GM18508 (cell line): ENCODE results near the gene RNASEL.
"Not testable (repeated sequence)": the region's sequence is repeated elsewhere in the genome, so short reads cannot be mapped to it uniquely, and the experiment has no call there.

ENCODE experiments used
- ATAC-seq: cut with Tn5 transposase; IDR thresholded peaks from one replicate; pipeline ENCODE4 v1.9.1; 2021; ENCODE audit warnings: moderate number of reproducible peaks; ENCODE audit not compliant: insufficient read depth, unreplicated experiment

RNASEL gene

DNA sequence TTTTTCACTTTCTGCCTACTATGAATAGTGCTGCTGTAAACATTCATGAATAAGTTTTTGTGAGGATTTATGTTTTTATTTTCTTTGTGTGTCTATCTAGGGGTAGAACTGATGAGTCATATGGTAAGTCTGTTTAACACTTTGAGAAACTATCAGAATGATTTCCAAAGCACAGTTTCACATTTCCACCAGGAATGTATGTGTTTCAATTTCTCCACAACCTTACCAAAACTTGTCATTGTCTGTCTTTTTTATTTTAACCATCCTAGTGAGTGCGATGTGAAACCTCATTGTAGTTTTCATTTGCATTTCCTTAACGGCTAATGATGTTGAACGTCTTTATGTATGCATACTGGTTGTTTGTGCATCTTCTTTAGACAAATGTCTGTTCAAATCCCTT is 23.5 kb downstream of the RNASEL start:
- no peak for ATAC-seq

- no peak for ATAC-seq
These were observed 24.6 kb downstream of the RNASEL start for GRCh38 chr1:182564406-182565004.

- no peak for ATAC-seq
These were observed 26.0 kb downstream of the RNASEL start for GRCh38 chr1:182563095-182563494.

GRCh38 chr1:182561456-182561855 is 27.6 kb downstream of the RNASEL start:
- ATAC-seq = no peak

DNA sequence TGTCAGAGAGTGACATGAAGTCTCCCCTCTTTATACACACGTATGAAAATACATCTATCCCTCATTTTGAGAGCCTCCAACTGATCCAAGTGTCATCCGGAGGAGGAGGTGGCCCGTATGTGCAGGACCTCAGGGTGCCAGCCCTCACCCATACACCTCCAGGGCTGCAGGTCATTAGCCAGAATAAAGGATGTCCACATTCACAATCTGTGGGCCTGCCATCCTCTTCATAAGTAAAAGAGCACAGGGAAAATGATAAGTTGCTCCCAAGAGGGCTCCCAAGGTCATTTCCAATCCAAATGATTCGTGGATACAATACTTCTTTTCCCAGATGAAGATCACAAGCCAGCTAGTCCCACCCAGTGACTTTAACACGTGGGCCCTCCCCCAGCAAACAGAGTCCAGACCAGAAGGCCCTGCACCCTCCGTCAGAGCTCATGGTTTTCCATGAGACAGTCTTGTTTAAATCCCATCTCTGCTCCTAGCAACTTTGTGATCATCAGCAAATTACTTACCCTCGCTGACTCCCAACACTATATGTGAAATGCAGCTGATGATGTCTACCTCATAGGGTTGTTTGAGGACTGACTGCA is 28.6 kb downstream of the RNASEL start:
- no peak for ATAC-seq

DNA sequence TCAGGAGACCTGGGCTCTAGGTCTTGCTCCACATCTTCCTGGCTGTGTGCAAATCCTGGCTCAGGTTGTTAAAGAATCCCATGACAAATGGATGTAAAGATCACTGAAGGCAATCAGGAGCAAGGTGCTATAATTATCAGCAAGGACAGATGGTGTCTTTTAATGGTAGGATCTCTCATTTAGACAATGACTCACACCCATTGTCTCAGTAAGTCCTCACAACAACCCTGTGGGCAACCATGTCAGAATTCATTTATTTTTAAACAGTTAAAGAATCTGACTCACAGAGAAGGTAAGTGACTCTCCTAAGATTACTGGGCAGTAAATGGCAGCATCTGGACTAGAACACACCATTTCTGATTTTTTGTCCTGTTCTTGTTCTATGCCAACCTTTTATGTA is 32.8 kb downstream of the RNASEL start:
- ATAC-seq = no peak

GRCh38 chr1:182555493-182555892 is 33.6 kb downstream of the RNASEL start:
- no peak for ATAC-seq

DNA sequence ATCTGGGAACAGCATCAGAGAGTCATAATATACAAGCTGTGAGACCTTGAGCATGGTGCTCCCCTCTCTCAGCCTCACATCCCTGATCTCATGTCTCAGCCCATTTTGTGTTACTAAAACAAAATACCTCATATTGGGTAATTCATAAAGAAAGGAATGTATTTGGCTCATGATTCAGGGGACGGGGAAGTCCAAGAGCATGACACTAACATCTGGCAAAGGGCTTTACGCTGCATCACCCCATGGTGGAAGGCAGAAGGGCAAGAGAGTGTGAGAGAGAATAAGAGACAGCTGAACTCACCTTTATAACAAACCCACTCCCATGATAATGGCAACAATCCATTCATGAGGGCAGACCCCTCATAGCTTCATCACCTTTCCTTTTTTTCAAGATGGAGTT is 36.5 kb downstream of the RNASEL start:
- ATAC-seq = no peak

- ATAC-seq = no peak
These were observed 39.2 kb downstream of the RNASEL start for GRCh38 chr1:182549811-182550210.

DNA sequence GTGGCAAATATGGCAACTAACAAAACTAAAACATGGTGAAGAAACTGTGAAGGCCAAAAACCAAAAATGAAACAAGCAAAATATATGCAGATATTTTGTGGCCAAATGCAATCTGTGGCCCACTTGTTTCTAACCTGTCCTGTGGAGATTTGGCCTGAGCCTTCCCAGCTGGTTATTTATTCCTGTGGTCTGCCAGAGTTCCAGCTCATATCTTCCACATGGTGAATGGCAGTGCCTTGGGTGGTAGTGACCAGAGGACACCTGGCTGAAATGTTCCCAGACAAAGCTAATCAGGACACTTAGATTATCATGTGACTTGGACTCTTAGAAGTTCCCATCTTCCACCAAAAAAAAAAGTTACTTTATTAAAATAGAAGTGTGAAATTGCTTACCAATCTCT is 39.7 kb downstream of the RNASEL start:
- ATAC-seq = no peak

DNA sequence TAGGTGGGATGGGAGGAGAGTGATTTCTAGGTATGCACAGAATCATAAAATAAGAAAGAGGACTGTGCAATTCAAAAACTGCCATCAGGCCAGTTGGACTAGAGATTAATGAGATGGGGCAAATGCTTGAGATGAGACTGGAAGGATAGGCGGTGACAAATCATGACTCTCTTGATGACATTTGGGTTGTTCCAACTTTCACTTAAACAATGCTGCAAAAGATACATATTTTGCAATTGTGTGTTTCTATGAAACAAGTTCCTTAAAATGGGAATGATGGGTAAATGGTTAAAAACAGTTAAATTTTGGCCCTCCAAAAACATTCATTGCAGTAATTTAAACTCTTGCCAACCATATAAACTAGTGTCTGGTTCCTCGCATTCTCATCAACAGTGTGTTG is 55.2 kb downstream of the RNASEL start:
- ATAC-seq = no peak

DNA sequence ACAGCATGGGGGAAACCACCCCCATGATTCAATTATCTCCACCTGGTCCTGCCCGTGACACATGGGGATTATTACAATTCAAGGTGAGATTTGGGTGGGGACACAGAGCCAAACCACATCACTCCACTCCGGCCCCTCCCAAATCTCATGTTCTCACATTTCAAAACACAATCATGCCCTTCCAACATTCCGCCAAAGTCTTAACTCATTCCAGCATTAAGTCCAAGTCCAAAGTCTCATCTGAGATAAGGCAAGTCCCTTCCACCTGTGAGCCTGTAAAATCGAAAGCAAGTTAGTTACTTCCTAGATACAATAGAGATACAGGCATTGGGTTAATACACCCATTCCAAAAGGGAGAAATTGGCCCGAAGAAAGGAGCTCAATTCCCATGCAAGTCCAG is 60.9 kb downstream of the RNASEL start:
- ATAC-seq = not testable (repeated sequence)

DNA sequence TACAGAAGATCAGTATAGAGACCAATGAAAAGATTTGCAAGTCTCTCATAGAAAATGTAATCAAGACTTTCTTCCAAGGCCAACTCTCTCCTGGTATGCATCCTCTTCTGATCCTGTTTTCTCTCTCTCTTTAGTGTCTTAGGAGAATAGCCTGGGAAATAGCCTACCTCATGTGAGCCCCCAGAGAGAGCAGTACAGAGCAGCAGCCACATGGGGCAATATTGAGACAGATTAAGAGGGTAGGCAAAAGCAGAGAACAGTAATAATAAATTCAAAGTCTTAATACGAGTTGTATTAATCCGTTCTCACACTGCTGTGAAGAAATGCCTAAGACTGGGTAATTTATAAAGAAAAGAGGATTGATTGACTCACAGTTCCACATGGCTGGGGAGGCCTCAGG is 61.4 kb downstream of the RNASEL start:
- ATAC-seq = no peak

- no peak for ATAC-seq
These were observed 63.7 kb downstream of the RNASEL start for GRCh38 chr1:182525342-182525741.
